ENCODE results near the gene C1orf159.
"Not testable (repeated sequence)": the region's sequence is repeated elsewhere in the genome, so short reads cannot be mapped to it uniquely, and the experiment has no call there.

The C1orf159 gene

DNA sequence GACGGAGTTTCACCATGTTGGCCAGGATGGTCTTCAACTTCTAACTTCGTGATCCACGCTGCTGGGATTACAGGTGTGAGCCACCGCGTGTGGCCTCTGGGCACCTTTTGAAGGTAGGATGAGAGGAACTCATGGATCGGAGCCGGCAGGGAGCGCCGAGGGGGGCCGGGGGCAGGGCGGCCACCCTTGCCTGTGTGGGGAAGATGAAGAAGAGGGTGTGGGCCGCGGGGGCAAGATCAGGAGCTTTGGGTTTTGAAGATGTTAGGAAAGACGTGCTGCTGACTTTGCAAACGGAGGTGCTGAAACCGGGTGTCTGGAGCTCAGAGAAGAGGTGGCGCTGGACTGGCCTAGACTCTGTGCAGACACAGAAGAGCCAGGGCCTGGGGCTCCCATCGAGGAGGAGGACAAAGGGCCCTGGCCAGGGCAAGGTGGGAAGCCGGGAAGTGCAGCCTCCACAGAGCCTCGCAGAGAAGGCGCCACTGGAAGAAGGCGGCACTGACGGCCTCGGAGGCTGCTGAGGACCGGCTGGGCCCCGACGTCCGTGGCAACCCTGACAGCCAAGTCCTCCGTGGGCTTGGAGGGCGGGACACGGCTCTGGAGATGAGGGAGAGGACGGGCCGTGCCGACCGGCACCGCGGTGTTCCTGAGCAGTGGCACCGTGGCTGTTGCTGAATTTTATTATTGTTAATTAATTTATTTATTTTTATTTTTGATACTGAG, 55.4 kb downstream of the C1orf159 start:
- peaks cover 81% of the 10 kb centered on the region for H3K27me3 ChIP-seq (ENCODE audit: control insufficient read depth, insufficient read depth, low read length)
- peaks cover 4% of the 10 kb centered on the region for H3K36me3 ChIP-seq (ENCODE audit: control insufficient read depth, insufficient read depth, low read length)
- H3K4me3 ChIP-seq (ENCODE audit: low read depth, low read length), result peak overlapping the region; percentile 69
- H3K4me1 ChIP-seq (ENCODE audit: control insufficient read depth, insufficient read depth, low read length), result peaks cover 32% of the 10 kb centered on the region
- H3K9me3 ChIP-seq (ENCODE audit: control insufficient read depth, insufficient read depth, low read depth, low read length), result no peaks in the 10 kb centered on the region
- no peak overlapping the region for H3K27ac ChIP-seq (ENCODE audit: low read depth, low read length)
- H3K9ac ChIP-seq (ENCODE audit: low read length), result no peak overlapping the region

GRCh38 chr1:1059494-1060280, 56.2 kb downstream of the C1orf159 start:
- Histone ChIP-seq H3K9ac (ENCODE audit: low read length) (peak overlapping the region; percentile 3), H3K27me3 (ENCODE audit: control insufficient read depth, insufficient read depth, low read length) (peaks cover 78% of the 10 kb centered on the region)

GRCh38 chr1:1058921-1059493, 56.9 kb downstream of the C1orf159 start:
- Histone ChIP-seq H3K4me1 (ENCODE audit: control insufficient read depth, insufficient read depth, low read length) (peaks cover 27% of the 10 kb centered on the region), H3K4me3 (ENCODE audit: low read depth, low read length) (peak overlapping the region; percentile 69), H3K27ac (ENCODE audit: low read depth, low read length) (no peak overlapping the region), H3K27me3 (ENCODE audit: control insufficient read depth, insufficient read depth, low read length) (peaks cover 72% of the 10 kb centered on the region), H3K9ac (ENCODE audit: low read length) (peak overlapping the region; percentile 50), H3K36me3 (ENCODE audit: control insufficient read depth, insufficient read depth, low read length) (peaks cover 19% of the 10 kb centered on the region), H3K9me3 (ENCODE audit: control insufficient read depth, insufficient read depth, low read depth, low read length) (no peaks in the 10 kb centered on the region)

More at GRCh38 chr1:1059494-1060280, 56.2 kb downstream of the C1orf159 start:
- Histone ChIP-seq H3K9me3 (ENCODE audit: control insufficient read depth, insufficient read depth, low read depth, low read length) (no peaks in the 10 kb centered on the region), H3K4me1 (ENCODE audit: control insufficient read depth, insufficient read depth, low read length) (peaks cover 32% of the 10 kb centered on the region), H3K4me3 (ENCODE audit: low read depth, low read length) (peak overlapping the region; percentile 69), H3K27ac (ENCODE audit: low read depth, low read length) (no peak overlapping the region), H3K36me3 (ENCODE audit: control insufficient read depth, insufficient read depth, low read length) (peaks cover 12% of the 10 kb centered on the region)

- H3K4me3 ChIP-seq (ENCODE audit: low read depth, low read length), result peak overlapping the region; percentile 69
- H3K27ac ChIP-seq (ENCODE audit: low read depth, low read length), result no peak overlapping the region
- peaks cover 66% of the 10 kb centered on the region for H3K27me3 ChIP-seq (ENCODE audit: control insufficient read depth, insufficient read depth, low read length)
- H3K9me3 ChIP-seq (ENCODE audit: control insufficient read depth, insufficient read depth, low read depth, low read length), result no peaks in the 10 kb centered on the region
- H3K4me1 ChIP-seq (ENCODE audit: control insufficient read depth, insufficient read depth, low read length), result peaks cover 20% of the 10 kb centered on the region
- H3K9ac ChIP-seq (ENCODE audit: low read length), result no peak overlapping the region
- H3K36me3 ChIP-seq (ENCODE audit: control insufficient read depth, insufficient read depth, low read length), result peaks cover 26% of the 10 kb centered on the region
Observed at GRCh38 chr1:1058088-1058905, 57.6 kb downstream of the C1orf159 start.

DNA sequence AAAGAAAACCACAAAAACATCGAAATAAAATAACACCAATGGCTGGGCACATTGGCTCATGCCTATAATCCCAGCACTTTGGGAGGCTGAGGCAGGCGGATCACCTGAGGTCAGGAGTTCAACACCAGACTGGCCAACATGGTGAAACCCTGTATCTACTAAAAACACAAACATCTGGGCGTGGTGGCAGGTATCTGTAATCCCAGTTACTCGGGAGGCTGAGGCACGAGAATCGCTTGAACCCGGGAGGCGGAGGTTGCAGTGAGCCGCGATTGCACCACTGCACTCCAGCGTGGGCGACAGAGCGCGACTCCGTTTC, 58.2 kb downstream of the C1orf159 start:
- H3K27ac ChIP-seq (ENCODE audit: low read depth, low read length), result not testable (repeated sequence)

DNA sequence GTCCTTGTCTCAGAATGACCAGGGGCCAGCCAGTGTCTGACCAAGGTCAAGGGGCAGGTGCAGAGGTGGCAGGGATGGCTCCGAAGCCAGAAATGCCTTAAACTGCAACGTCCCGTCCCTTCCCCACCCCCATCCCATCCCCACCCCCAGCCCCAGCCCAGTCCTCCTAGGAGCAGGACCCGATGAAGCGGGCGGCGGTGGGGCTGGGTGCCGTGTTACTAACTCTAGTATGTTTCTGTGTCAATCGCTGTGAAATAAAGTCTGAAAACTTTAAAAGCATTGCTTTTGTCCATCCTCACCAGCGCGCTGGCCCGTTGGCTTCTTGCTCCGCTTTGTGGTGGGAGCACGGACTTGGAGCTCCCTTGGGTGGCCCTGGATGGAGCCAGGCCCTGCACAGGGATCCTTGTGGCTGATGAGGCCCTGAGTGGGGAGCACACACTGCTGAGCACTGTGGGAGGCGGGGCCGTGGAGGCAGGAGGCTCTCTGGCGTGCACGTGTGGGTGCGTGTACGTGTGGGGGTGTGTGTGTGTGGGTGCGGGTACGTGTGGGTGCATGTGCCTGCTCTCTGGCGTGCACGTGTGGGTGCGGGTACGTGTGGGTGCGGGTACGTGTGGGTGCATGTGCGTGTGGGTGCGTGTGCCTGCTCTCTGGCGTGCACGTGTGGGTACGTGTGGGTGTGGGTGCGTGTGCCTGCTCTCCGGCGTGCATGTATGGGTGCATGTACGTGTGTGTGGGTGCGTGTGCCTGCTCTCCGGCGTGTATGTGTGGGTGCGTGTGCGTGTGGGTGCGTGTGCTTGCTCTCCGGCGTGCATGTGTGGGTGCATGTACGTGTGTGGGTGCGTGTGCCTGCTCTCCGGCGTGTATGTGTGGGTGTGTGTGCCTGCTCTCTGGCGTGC, 59.8 kb downstream of the C1orf159 start:
- no peak overlapping the region for H3K4me3 ChIP-seq (ENCODE audit: low read depth, low read length)
- peaks cover 12% of the 10 kb centered on the region for H3K4me1 ChIP-seq (ENCODE audit: control insufficient read depth, insufficient read depth, low read length)
- no peak overlapping the region for H3K9ac ChIP-seq (ENCODE audit: low read length)
- peaks cover 45% of the 10 kb centered on the region for H3K27me3 ChIP-seq (ENCODE audit: control insufficient read depth, insufficient read depth, low read length)
- peaks cover 46% of the 10 kb centered on the region for H3K36me3 ChIP-seq (ENCODE audit: control insufficient read depth, insufficient read depth, low read length)
- H3K9me3 ChIP-seq (ENCODE audit: control insufficient read depth, insufficient read depth, low read depth, low read length), result no peaks in the 10 kb centered on the region
- no peak overlapping the region for H3K27ac ChIP-seq (ENCODE audit: low read depth, low read length)

More for the DNA sequence above, 58.2 kb downstream of the C1orf159 start:
- not testable (repeated sequence) for H3K9ac ChIP-seq (ENCODE audit: low read length); H3K4me3 ChIP-seq (ENCODE audit: low read depth, low read length); H3K9me3 ChIP-seq (ENCODE audit: control insufficient read depth, insufficient read depth, low read depth, low read length)
- Histone ChIP-seq H3K36me3 (ENCODE audit: control insufficient read depth, insufficient read depth, low read length) (peaks cover 32% of the 10 kb centered on the region), H3K27me3 (ENCODE audit: control insufficient read depth, insufficient read depth, low read length) (peaks cover 60% of the 10 kb centered on the region), H3K4me1 (ENCODE audit: control insufficient read depth, insufficient read depth, low read length) (peaks cover 15% of the 10 kb centered on the region)

GRCh38 chr1:1054971-1055370, 60.9 kb downstream of the C1orf159 start:
- Histone ChIP-seq H3K4me3 (ENCODE audit: low read depth, low read length) (no peak overlapping the region), H3K27ac (ENCODE audit: low read depth, low read length) (no peak overlapping the region), H3K9ac (ENCODE audit: low read length) (no peak overlapping the region), H3K36me3 (ENCODE audit: control insufficient read depth, insufficient read depth, low read length) (peaks cover 55% of the 10 kb centered on the region), H3K9me3 (ENCODE audit: control insufficient read depth, insufficient read depth, low read depth, low read length) (no peaks in the 10 kb centered on the region), H3K27me3 (ENCODE audit: control insufficient read depth, insufficient read depth, low read length) (peaks cover 34% of the 10 kb centered on the region), H3K4me1 (ENCODE audit: control insufficient read depth, insufficient read depth, low read length) (peaks cover 9% of the 10 kb centered on the region)

GRCh38 chr1:1054099-1054700, 61.7 kb downstream of the C1orf159 start:
- Histone ChIP-seq H3K9ac (ENCODE audit: low read length) (no peak overlapping the region), H3K9me3 (ENCODE audit: control insufficient read depth, insufficient read depth, low read depth, low read length) (no peaks in the 10 kb centered on the region), H3K27ac (ENCODE audit: low read depth, low read length) (no peak overlapping the region), H3K4me1 (ENCODE audit: control insufficient read depth, insufficient read depth, low read length) (peaks cover 9% of the 10 kb centered on the region), H3K4me3 (ENCODE audit: low read depth, low read length) (no peak overlapping the region), H3K27me3 (ENCODE audit: control insufficient read depth, insufficient read depth, low read length) (peaks cover 29% of the 10 kb centered on the region), H3K36me3 (ENCODE audit: control insufficient read depth, insufficient read depth, low read length) (peaks cover 59% of the 10 kb centered on the region)

DNA sequence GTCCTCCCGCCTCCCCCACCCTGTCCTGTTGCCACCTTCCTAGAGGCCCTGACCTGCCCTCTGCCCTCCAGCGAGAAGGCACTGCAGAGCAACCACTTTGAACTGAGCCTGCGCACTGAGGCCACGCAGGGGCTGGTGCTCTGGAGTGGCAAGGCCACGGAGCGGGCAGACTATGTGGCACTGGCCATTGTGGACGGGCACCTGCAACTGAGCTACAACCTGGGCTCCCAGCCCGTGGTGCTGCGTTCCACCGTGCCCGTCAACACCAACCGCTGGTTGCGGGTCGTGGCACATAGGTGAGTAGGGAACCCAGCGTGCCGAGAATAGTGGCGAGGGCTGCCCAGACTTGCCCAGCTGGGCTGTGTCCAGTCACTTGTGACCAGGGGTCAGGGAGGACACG, 62.2 kb downstream of the C1orf159 start:
- no peak overlapping the region for H3K9ac ChIP-seq (ENCODE audit: low read length)
- H3K4me1 ChIP-seq (ENCODE audit: control insufficient read depth, insufficient read depth, low read length), result peaks cover 5% of the 10 kb centered on the region
- H3K36me3 ChIP-seq (ENCODE audit: control insufficient read depth, insufficient read depth, low read length), result peaks cover 61% of the 10 kb centered on the region
- no peaks in the 10 kb centered on the region for H3K9me3 ChIP-seq (ENCODE audit: control insufficient read depth, insufficient read depth, low read depth, low read length)
- H3K4me3 ChIP-seq (ENCODE audit: low read depth, low read length), result no peak overlapping the region
- H3K27ac ChIP-seq (ENCODE audit: low read depth, low read length), result no peak overlapping the region
- H3K27me3 ChIP-seq (ENCODE audit: control insufficient read depth, insufficient read depth, low read length), result peaks cover 25% of the 10 kb centered on the region

GRCh38 chr1:1053022-1053421, 62.9 kb downstream of the C1orf159 start:
- Histone ChIP-seq H3K36me3 (ENCODE audit: control insufficient read depth, insufficient read depth, low read length) (peaks cover 61% of the 10 kb centered on the region), H3K9ac (ENCODE audit: low read length) (no peak overlapping the region), H3K27me3 (ENCODE audit: control insufficient read depth, insufficient read depth, low read length) (peaks cover 18% of the 10 kb centered on the region), H3K4me3 (ENCODE audit: low read depth, low read length) (no peak overlapping the region), H3K9me3 (ENCODE audit: control insufficient read depth, insufficient read depth, low read depth, low read length) (no peaks in the 10 kb centered on the region), H3K27ac (ENCODE audit: low read depth, low read length) (no peak overlapping the region), H3K4me1 (ENCODE audit: control insufficient read depth, insufficient read depth, low read length) (no peaks in the 10 kb centered on the region)
